ENCODE measurements around the gene PIBF1.

- TF ChIP-seq CTCF (IDR thresholded peaks at IDR 0.05) (no peak), EZH2 (IDR thresholded peaks at IDR 0.05) (no peak)
Measured at GRCh38 chr13:72849571-72849970, 67.6 kb downstream of the PIBF1 start.
